SU-DHL-6 (cell line): ENCODE measurements around the gene ACOX1.

Source experiments
- H2AFZ ChIP-seq: fragments of 200-600 bp; sonication (generic); 2 replicates; pipeline ENCODE4 v1.6.1; 2014; ENCODE audit warnings: low read depth, mild to moderate bottlenecking, moderate library complexity, mixed read lengths, antibody characterized with exemption, low read length; ENCODE audit not compliant: severe bottlenecking
- H3F3A ChIP-seq: fragments of 200-600 bp; shearing (Covaris generic); 2 replicates; pipeline ENCODE4 v1.6.0; 2016; ENCODE audit warnings: antibody characterized with exemption, mild to moderate bottlenecking; ENCODE audit not compliant: insufficient read depth
- H3K27ac ChIP-seq: fragments of 200-600 bp; sonication (generic); 2 replicates; pipeline ENCODE4 v1.5.1; 2016; ENCODE audit warnings: low read depth, mild to moderate bottlenecking, low read length, moderate library complexity, mixed read lengths
- H3K27me3 ChIP-seq: fragments of 200-600 bp; sonication (generic), shearing (Covaris generic); 2 replicates; pipeline ENCODE4 v1.6.0; 2014; ENCODE audit warnings: mild to moderate bottlenecking, low read length
- H3K36me3 ChIP-seq: fragments of 200-600 bp; sonication (generic); 2 replicates; pipeline ENCODE4 v1.6.1; 2014; ENCODE audit warnings: mild to moderate bottlenecking, low read length, mixed read lengths
- H3K4me2 ChIP-seq: fragments of 300-600, 200-600 bp; shearing (Covaris generic), sonication (generic); 2 replicates; pipeline ENCODE4 v1.6.0; 2014; ENCODE audit warnings: low read length, low read depth, mild to moderate bottlenecking; ENCODE audit not compliant: poor library complexity, severe bottlenecking
- H3K4me3 ChIP-seq: fragments of 200-600 bp; sonication (generic); 2 replicates; pipeline ENCODE4 v1.5.1; 2014; ENCODE audit warnings: antibody characterized with exemption, low read length, mild to moderate bottlenecking, mixed read lengths; ENCODE audit not compliant: insufficient read depth, poor library complexity, severe bottlenecking
- H3K79me2 ChIP-seq: fragments of 200-600 bp; sonication (generic); 2 replicates; pipeline ENCODE4 v1.6.1; 2014; ENCODE audit warnings: mild to moderate bottlenecking, low read length, moderate library complexity; ENCODE audit not compliant: insufficient read depth
- H3K9ac ChIP-seq: fragments of 200-600 bp; sonication (generic); 2 replicates; pipeline ENCODE4 v1.7.0; 2014; ENCODE audit warnings: mild to moderate bottlenecking, low read length
- H3K9me2 ChIP-seq: fragments of 200-600 bp; sonication (generic); replicated peaks from 2 replicates; pipeline ENCODE4 v1.6.1; 2014; ENCODE audit warnings: low read length; ENCODE audit not compliant: insufficient read depth
- H3K9me3 ChIP-seq: fragments of 200-600 bp; sonication (generic); 2 replicates; pipeline ENCODE4 v1.6.1; 2014; ENCODE audit warnings: low read length, mixed read lengths; ENCODE audit not compliant: insufficient read depth
- H4K20me1 ChIP-seq: fragments of 200-600 bp; sonication (generic); 2 replicates; pipeline ENCODE4 v1.6.1; 2014; ENCODE audit warnings: low read depth, mild to moderate bottlenecking, antibody characterized with exemption, low read length, moderate library complexity, mixed read lengths
- EZH2phosphoT487 ChIP-seq: fragments of 200-600 bp; sonication (generic), shearing (Covaris generic); conservative IDR thresholded peaks from 2 replicates; pipeline ENCODE4 v1.6.1; 2018; ENCODE audit warnings: mild to moderate bottlenecking, antibody characterized with exemption, low read length, moderate library complexity, mixed read lengths
- TF ChIP-seq, protein P1 (sequence below): fragments of 200-600 bp; sonication (generic); IDR thresholded peaks from one replicate; pipeline ENCODE4 v1.5.1; 2017; ENCODE audit warnings: antibody characterized with exemption, mild to moderate bottlenecking, low read length, moderate library complexity; ENCODE audit not compliant: insufficient read depth, poor library complexity, severe bottlenecking

The ACOX1 gene

GRCh38 chr17:75909812-75910274 is 69.1 kb downstream of the ACOX1 start:
- no peak for TF ChIP-seq EZH2phosphoT487
- TF ChIP-seq, protein P1, sequence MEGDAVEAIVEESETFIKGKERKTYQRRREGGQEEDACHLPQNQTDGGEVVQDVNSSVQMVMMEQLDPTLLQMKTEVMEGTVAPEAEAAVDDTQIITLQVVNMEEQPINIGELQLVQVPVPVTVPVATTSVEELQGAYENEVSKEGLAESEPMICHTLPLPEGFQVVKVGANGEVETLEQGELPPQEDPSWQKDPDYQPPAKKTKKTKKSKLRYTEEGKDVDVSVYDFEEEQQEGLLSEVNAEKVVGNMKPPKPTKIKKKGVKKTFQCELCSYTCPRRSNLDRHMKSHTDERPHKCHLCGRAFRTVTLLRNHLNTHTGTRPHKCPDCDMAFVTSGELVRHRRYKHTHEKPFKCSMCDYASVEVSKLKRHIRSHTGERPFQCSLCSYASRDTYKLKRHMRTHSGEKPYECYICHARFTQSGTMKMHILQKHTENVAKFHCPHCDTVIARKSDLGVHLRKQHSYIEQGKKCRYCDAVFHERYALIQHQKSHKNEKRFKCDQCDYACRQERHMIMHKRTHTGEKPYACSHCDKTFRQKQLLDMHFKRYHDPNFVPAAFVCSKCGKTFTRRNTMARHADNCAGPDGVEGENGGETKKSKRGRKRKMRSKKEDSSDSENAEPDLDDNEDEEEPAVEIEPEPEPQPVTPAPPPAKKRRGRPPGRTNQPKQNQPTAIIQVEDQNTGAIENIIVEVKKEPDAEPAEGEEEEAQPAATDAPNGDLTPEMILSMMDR: no peak
- no peaks in the 10 kb centered on the region for H3K36me3 ChIP-seq
- H3K9ac ChIP-seq: no peak overlapping the region
- no peaks in the 10 kb centered on the region for H3K9me3 ChIP-seq
- peak overlapping the region; percentile 35 for H3K4me2 ChIP-seq
- no peak overlapping the region for H2AFZ ChIP-seq
- no peak overlapping the region for H3K4me3 ChIP-seq
- H3K27ac ChIP-seq: peak overlapping the region; percentile 64
- H4K20me1 ChIP-seq: no peaks in the 10 kb centered on the region
- H3K79me2 ChIP-seq: no peaks in the 10 kb centered on the region
- H3F3A ChIP-seq: peaks cover 10% of the 10 kb centered on the region
- no peaks in the 10 kb centered on the region for H3K9me2 ChIP-seq
- no peaks in the 10 kb centered on the region for H3K27me3 ChIP-seq

DNA sequence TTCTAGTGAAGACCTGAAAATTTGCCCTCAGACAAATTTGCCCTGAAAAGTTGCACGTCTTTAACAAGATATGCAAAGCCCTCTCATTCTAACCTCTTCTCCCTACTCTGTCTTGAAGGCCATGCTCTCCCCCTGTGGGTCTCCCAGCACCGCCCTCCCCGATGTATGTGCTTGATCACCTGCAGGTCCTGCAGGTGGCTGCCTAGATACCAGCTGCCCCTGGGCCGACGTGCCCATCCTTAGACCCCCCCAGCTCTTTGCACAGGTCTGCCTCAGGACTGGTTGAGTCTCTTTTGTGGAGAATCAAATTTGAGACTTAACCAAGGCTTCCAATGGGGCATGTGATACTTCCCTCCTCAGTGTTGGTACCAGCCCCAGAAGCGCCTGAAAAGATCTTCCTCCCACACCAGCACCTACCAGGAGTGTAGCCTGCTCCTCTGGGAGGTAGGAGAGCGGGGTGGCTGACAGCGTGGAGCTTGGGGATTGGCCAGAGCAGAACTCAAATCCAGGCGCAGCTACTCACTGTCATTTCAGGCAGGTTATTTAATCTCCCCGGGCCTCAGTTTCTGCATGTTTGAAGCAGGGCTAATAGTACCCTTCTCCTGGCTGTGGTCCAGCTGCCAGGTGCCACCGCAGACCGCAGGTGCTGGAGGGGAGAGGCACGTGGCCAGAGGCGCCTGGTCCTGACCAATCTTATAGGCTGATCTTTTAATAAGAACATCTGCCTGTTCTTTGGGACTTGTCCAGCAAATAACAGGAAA is 69.7 kb downstream of the ACOX1 start:
- TF ChIP-seq, protein P1: no peak
- TF ChIP-seq EZH2phosphoT487: no peak
- Histone ChIP-seq H3K9me2 (no peaks in the 10 kb centered on the region), H3K36me3 (no peaks in the 10 kb centered on the region), H3K4me3 (no peak overlapping the region), H3K79me2 (peaks cover 2% of the 10 kb centered on the region), H3K9ac (no peak overlapping the region; the same call in 1 of the 2 replicates), H3F3A (peaks cover 10% of the 10 kb centered on the region), H3K27ac (peak overlapping the region; percentile 64), H4K20me1 (no peaks in the 10 kb centered on the region), H3K9me3 (no peaks in the 10 kb centered on the region), H2AFZ (no peak overlapping the region), H3K27me3 (no peaks in the 10 kb centered on the region), H3K4me2 (peak overlapping the region; percentile 35)

DNA sequence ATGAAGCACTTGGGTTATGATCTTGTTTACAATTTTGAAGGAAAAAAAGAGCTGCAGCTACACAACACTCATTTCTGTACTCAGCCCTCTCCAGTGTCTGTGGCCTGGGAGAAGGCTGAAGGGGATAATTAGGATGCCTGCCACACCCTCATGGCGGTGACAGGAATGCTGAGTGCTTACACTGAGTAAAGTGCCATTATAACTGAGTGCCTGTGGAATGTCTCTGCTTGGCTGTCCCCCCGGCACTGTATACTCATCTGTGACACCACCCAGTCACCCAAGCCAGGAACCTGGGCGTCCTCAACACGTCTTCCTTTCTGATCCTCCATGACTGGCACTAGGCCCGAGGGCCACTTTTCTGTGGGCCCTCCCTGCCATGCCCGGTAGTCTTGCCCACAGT is 70.8 kb downstream of the ACOX1 start:
- Histone ChIP-seq H3F3A (peaks cover 10% of the 10 kb centered on the region), H3K36me3 (no peaks in the 10 kb centered on the region), H4K20me1 (no peaks in the 10 kb centered on the region)

More for the DNA sequence above, 70.8 kb downstream of the ACOX1 start:
- TF ChIP-seq, protein P1: no peak
- TF ChIP-seq EZH2phosphoT487: no peak
- H3K9me2 ChIP-seq: no peaks in the 10 kb centered on the region
- no peak overlapping the region for H3K4me3 ChIP-seq
- no peak overlapping the region for H2AFZ ChIP-seq
- H3K9me3 ChIP-seq: no peaks in the 10 kb centered on the region
- H3K27me3 ChIP-seq: no peaks in the 10 kb centered on the region
- H3K9ac ChIP-seq: no peak overlapping the region
- peaks cover 13% of the 10 kb centered on the region for H3K79me2 ChIP-seq
- H3K27ac ChIP-seq: no peak overlapping the region
- no peak overlapping the region for H3K4me2 ChIP-seq
